Measurements from ENCODE around the gene MUC16. TPM values are rescaled to one million over a fixed set of nuclear protein-coding genes. Genes with fewer than 3 reads are reported as not detected.

MUC16 gene
- total RNA-seq, 1 experiment from 2014 or later, result 0.04 TPM

GRCh38 chr19:9014803-9015202, 4.6 kb upstream of the MUC16 start:
- no peak for ATAC-seq
- Mint-ChIP-seq H3K27me3 (ENCODE audit: low read depth) (no peaks in the 10 kb centered on the region; the same call in 1 of the 2 replicates), H3K4me3 (no peak overlapping the region), H3K9me3 (peaks cover 5% of the 10 kb centered on the region), H3K36me3 (peaks cover 5% of the 10 kb centered on the region; the same call in 1 of the 2 replicates), H3K4me1 (no peaks in the 10 kb centered on the region), H3K27ac (no peak overlapping the region)
- no peak for TF ChIP-seq NR2C2 (CRISPR knock-in tag; IDR thresholded peaks at IDR 0.05)
- TF ChIP-seq AFF4 (CRISPR knock-in tag; IDR thresholded peaks at IDR 0.05; ENCODE audit: borderline replicate concordance), result no peak
- no peak for TF ChIP-seq KAT7 (CRISPR knock-in tag; IDR thresholded peaks at IDR 0.05; ENCODE audit: borderline replicate concordance)
- TF ChIP-seq GTF2I (CRISPR knock-in tag; conservative IDR thresholded peaks at IDR 0.05), result no peak
- TF ChIP-seq ZNF232 (CRISPR knock-in tag; IDR thresholded peaks at IDR 0.05), result no peak
- no peak for TF ChIP-seq ZNF512 (CRISPR knock-in tag; IDR thresholded peaks at IDR 0.05; ENCODE audit: borderline replicate concordance)
- DNase-seq (ENCODE audit: low spot score), result no peak
- ChIA-PET CTCF (interaction anchor here (0.6 kb wide), 1 partner anchor 73 kb away, joined by 3 read pairs; no protein-coding TSS in a partner anchor), POLR2A (no interaction called here)

GRCh38 chr19:9013988-9014387, 3.8 kb upstream of the MUC16 start:
- ATAC-seq (no peak), DNase-seq (ENCODE audit: low spot score) (no peak)
- Mint-ChIP-seq H3K4me1 (no peaks in the 10 kb centered on the region), H3K9me3 (peaks cover 5% of the 10 kb centered on the region), H3K27ac (no peak overlapping the region), H3K36me3 (peaks cover 5% of the 10 kb centered on the region; the same call in 1 of the 2 replicates), H3K27me3 (ENCODE audit: low read depth) (no peaks in the 10 kb centered on the region; the same call in 1 of the 2 replicates), H3K4me3 (no peak overlapping the region)
- TF ChIP-seq NFATC4 (CRISPR knock-in tag; IDR thresholded peaks at IDR 0.05), result no peak
- TF ChIP-seq HMGA2 (CRISPR knock-in tag; IDR thresholded peaks at IDR 0.05), result no peak
- TF ChIP-seq ZNF219 (CRISPR knock-in tag; IDR thresholded peaks at IDR 0.05; ENCODE audit: borderline replicate concordance), result no peak
- TF ChIP-seq ZNF232 (CRISPR knock-in tag; IDR thresholded peaks at IDR 0.05), result no peak
- no peak for TF ChIP-seq TCF7 (CRISPR knock-in tag; IDR thresholded peaks at IDR 0.05; ENCODE audit: low read depth)
- TF ChIP-seq ZNF121 (CRISPR knock-in tag; IDR thresholded peaks at IDR 0.05), result no peak
- TF ChIP-seq ATF3 (CRISPR knock-in tag; conservative IDR thresholded peaks at IDR 0.05), result no peak
- TF ChIP-seq IRF1 (CRISPR knock-in tag; IDR thresholded peaks at IDR 0.05), result no peak
- POLR2A ChIA-PET, result no interaction called here
- CTCF ChIA-PET, result no interaction called here

- Mint-ChIP-seq H3K27me3 (ENCODE audit: low read depth) (no peaks in the 10 kb centered on the region; the same call in 1 of the 2 replicates), H3K4me1 (no peaks in the 10 kb centered on the region), H3K9me3 (peaks cover 5% of the 10 kb centered on the region), H3K4me3 (no peak overlapping the region), H3K36me3 (peaks cover 5% of the 10 kb centered on the region; the same call in 1 of the 2 replicates), H3K27ac (no peak overlapping the region)
- TF ChIP-seq E2F4 (CRISPR knock-in tag; IDR thresholded peaks at IDR 0.05; ENCODE audit: borderline replicate concordance, low read depth) (no peak), MAX (CRISPR knock-in tag; IDR thresholded peaks at IDR 0.05) (no peak), HMGXB4 (CRISPR knock-in tag; IDR thresholded peaks at IDR 0.05) (no peak), TEAD4 (CRISPR knock-in tag; IDR thresholded peaks at IDR 0.05) (no peak)
- CTCF ChIA-PET, result no interaction called here
- POLR2A ChIA-PET, result no interaction called here
- DNase-seq (ENCODE audit: low spot score), result no peak
- ATAC-seq, result no peak
These were observed 1.7 kb upstream of the MUC16 start for GRCh38 chr19:9011875-9012274.
